BLaER1 (cell line): ENCODE data around the gene LAYN.
A peak's percentile ranks its signal among the peaks of the same experiment; 100 is the strongest.

ENCODE experiments used
- H3K27ac ChIP-seq: shearing (Covaris generic); formaldehyde crosslinking; 2 replicates; pipeline ENCODE4 v1.8.1; 2022
- H3K27me3 ChIP-seq: shearing (Covaris generic); formaldehyde crosslinking; 2 replicates; pipeline ENCODE4 v1.8.1; 2022
- H3K36me3 ChIP-seq: shearing (Covaris generic); formaldehyde crosslinking; 2 replicates; pipeline ENCODE4 v1.8.1; 2022
- H3K4me1 ChIP-seq: shearing (Covaris generic); formaldehyde crosslinking; 2 replicates; pipeline ENCODE4 v1.8.1; 2022
- H3K4me2 ChIP-seq: shearing (Covaris generic); formaldehyde crosslinking; 2 replicates; pipeline ENCODE4 v1.8.1; 2022
- H3K4me3 ChIP-seq: shearing (Covaris generic); formaldehyde crosslinking; 2 replicates; pipeline ENCODE4 v1.8.1; 2022
- H3K9ac ChIP-seq: shearing (Covaris generic); formaldehyde crosslinking; 2 replicates; pipeline ENCODE4 v1.8.1; 2022
- H3K9me3 ChIP-seq: shearing (Covaris generic); formaldehyde crosslinking; 2 replicates; pipeline ENCODE4 v1.8.1; 2022
- H4K20me1 ChIP-seq: shearing (Covaris generic); formaldehyde crosslinking; 2 replicates; pipeline ENCODE4 v1.8.1; 2022
- Cebpa-rat ChIP-seq: shearing (Covaris generic); IDR thresholded peaks from 2 replicates; pipeline ENCODE4 v1.8.1; 2022

Gene LAYN

GRCh38 chr11:111541254-111542061, 938 bp downstream of the LAYN start:
- H3K4me3 ChIP-seq = 0 out of 2 replicates have a peak overlapping the region, but pooled peaks have one; percentile 32
- peaks cover 25% of the 10 kb centered on the region for H3K9me3 ChIP-seq
- no peak overlapping the region for H3K9ac ChIP-seq
- peaks cover 48% of the 10 kb centered on the region for H3K27me3 ChIP-seq
- no peak overlapping the region for H3K4me2 ChIP-seq
- H4K20me1 ChIP-seq = no peaks in the 10 kb centered on the region
- H3K4me1 ChIP-seq = peaks cover 23% of the 10 kb centered on the region
- TF ChIP-seq Cebpa-rat = no peak
- no peaks in the 10 kb centered on the region for H3K36me3 ChIP-seq
- no peak overlapping the region for H3K27ac ChIP-seq

- peak overlapping the region; percentile 4 for H3K4me2 ChIP-seq
These were observed 2.2 kb downstream of the LAYN start for GRCh38 chr11:111542606-111543275.

GRCh38 chr11:111548525-111548924, 8.0 kb downstream of the LAYN start:
- Histone ChIP-seq H3K36me3 (no peaks in the 10 kb centered on the region), H3K4me1 (no peaks in the 10 kb centered on the region), H3K4me3 (no peak overlapping the region), H3K4me2 (no peak overlapping the region), H3K27me3 (no peaks in the 10 kb centered on the region), H4K20me1 (no peaks in the 10 kb centered on the region), H3K9me3 (no peaks in the 10 kb centered on the region), H3K9ac (no peak overlapping the region), H3K27ac (no peak overlapping the region)
- no peak for TF ChIP-seq Cebpa-rat

More at GRCh38 chr11:111542606-111543275, 2.2 kb downstream of the LAYN start:
- Histone ChIP-seq H3K9ac (no peak overlapping the region), H3K36me3 (no peaks in the 10 kb centered on the region), H4K20me1 (no peaks in the 10 kb centered on the region), H3K27me3 (peaks cover 48% of the 10 kb centered on the region), H3K27ac (no peak overlapping the region), H3K9me3 (peaks cover 25% of the 10 kb centered on the region), H3K4me3 (no peak overlapping the region), H3K4me1 (peaks cover 23% of the 10 kb centered on the region)
- no peak for TF ChIP-seq Cebpa-rat

- no peaks in the 10 kb centered on the region for H4K20me1 ChIP-seq
- no peaks in the 10 kb centered on the region for H3K9me3 ChIP-seq
- no peaks in the 10 kb centered on the region for H3K36me3 ChIP-seq
- no peak overlapping the region for H3K27ac ChIP-seq
- no peak for TF ChIP-seq Cebpa-rat
- no peaks in the 10 kb centered on the region for H3K4me1 ChIP-seq
- H3K9ac ChIP-seq = no peak overlapping the region
- H3K4me2 ChIP-seq = no peak overlapping the region
- no peaks in the 10 kb centered on the region for H3K27me3 ChIP-seq
- H3K4me3 ChIP-seq = no peak overlapping the region
These were observed 8.8 kb downstream of the LAYN start for GRCh38 chr11:111549196-111549868.

GRCh38 chr11:111549869-111550203, 9.3 kb downstream of the LAYN start:
- Histone ChIP-seq H3K4me1 (no peaks in the 10 kb centered on the region), H3K36me3 (no peaks in the 10 kb centered on the region), H3K27me3 (no peaks in the 10 kb centered on the region), H4K20me1 (no peaks in the 10 kb centered on the region), H3K9me3 (no peaks in the 10 kb centered on the region), H3K27ac (no peak overlapping the region), H3K4me3 (no peak overlapping the region), H3K9ac (no peak overlapping the region), H3K4me2 (no peak overlapping the region)
- no peak for TF ChIP-seq Cebpa-rat

GRCh38 chr11:111550258-111550657, 9.7 kb downstream of the LAYN start:
- no peak overlapping the region for H3K4me3 ChIP-seq
- H3K9ac ChIP-seq = no peak overlapping the region
- H3K36me3 ChIP-seq = no peaks in the 10 kb centered on the region
- no peak overlapping the region for H3K4me2 ChIP-seq
- TF ChIP-seq Cebpa-rat = no peak
- no peaks in the 10 kb centered on the region for H3K9me3 ChIP-seq
- H3K4me1 ChIP-seq = no peaks in the 10 kb centered on the region
- no peaks in the 10 kb centered on the region for H4K20me1 ChIP-seq
- H3K27ac ChIP-seq = no peak overlapping the region
- no peaks in the 10 kb centered on the region for H3K27me3 ChIP-seq

- Histone ChIP-seq H3K4me1 (no peaks in the 10 kb centered on the region), H3K4me3 (no peak overlapping the region), H4K20me1 (no peaks in the 10 kb centered on the region), H3K27me3 (no peaks in the 10 kb centered on the region), H3K9ac (no peak overlapping the region), H3K4me2 (no peak overlapping the region), H3K9me3 (peaks cover 14% of the 10 kb centered on the region), H3K36me3 (no peaks in the 10 kb centered on the region), H3K27ac (no peak overlapping the region)
- TF ChIP-seq Cebpa-rat = no peak
These were observed 14.0 kb downstream of the LAYN start for GRCh38 chr11:111554532-111554931.

- H3K4me3 ChIP-seq = no peak overlapping the region
- no peak overlapping the region for H3K27ac ChIP-seq
- no peaks in the 10 kb centered on the region for H3K27me3 ChIP-seq
- H4K20me1 ChIP-seq = no peaks in the 10 kb centered on the region
- H3K36me3 ChIP-seq = no peaks in the 10 kb centered on the region
- no peak overlapping the region for H3K4me2 ChIP-seq
- H3K4me1 ChIP-seq = no peaks in the 10 kb centered on the region
- no peak overlapping the region for H3K9ac ChIP-seq
- H3K9me3 ChIP-seq = peaks cover 14% of the 10 kb centered on the region
- no peak for TF ChIP-seq Cebpa-rat
These were observed 14.7 kb downstream of the LAYN start for GRCh38 chr11:111555255-111555654.

GRCh38 chr11:111557425-111558111, 17.0 kb downstream of the LAYN start:
- Histone ChIP-seq H3K27me3 (no peaks in the 10 kb centered on the region), H3K9ac (no peak overlapping the region), H3K4me3 (no peak overlapping the region), H3K4me1 (0 out of 2 replicates have a peak, but pooled peaks cover 8% of the 10 kb centered on the region), H3K4me2 (no peak overlapping the region), H4K20me1 (no peaks in the 10 kb centered on the region), H3K9me3 (peaks cover 14% of the 10 kb centered on the region), H3K27ac (no peak overlapping the region), H3K36me3 (no peaks in the 10 kb centered on the region)
- TF ChIP-seq Cebpa-rat = no peak
